Measurements from ENCODE around the gene FABP3. TPM values are rescaled to one million over a fixed set of nuclear protein-coding genes. Genes with fewer than 3 reads are reported as not detected.

Gene FABP3
- total and polyA plus RNA-seq, 2 of the 8 experiments (the other 6 are each of a cell fraction or from before 2014, with no cell fraction given) = 34.8 to 43.9 TPM

DNA sequence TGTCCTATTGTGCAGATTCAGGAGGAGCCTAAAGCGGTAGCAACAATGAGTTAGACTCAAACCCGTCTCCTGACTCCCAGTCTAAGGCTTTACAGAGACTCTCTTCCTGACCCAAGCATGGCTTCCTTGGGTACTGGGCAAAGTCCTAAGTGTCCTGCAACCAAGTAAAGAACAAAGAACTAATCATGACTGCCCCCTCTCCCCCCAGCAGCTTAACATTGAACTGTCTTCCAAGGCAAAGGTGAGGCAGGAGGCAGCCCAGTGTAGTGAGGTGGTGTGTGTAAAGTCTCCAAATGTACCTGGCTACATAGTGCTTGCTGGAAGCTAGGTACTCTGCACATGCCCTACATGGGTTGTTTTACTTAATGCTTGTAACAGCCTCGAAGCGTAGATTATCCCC is 2.3 kb downstream of the FABP3 start:
- DNase-seq (ENCODE audit: low read depth in 1 of 2, low spot score in 2 of 2) (no peak), FAIRE-seq (no peak)
- Histone ChIP-seq H3K79me1 (ENCODE audit: low read depth, low read length) (no peaks in the 10 kb centered on the region), H3K9me3 (ENCODE audit: insufficient read depth in 2 of 2, low read depth in 1 of 2, low read length in 1 of 2) (no peaks in the 10 kb centered on the region), H3K27ac (ENCODE audit: low read depth, low read length) (no peak overlapping the region), H3K4me3 (ENCODE audit: extremely low read depth in 1 of 4, insufficient read depth in 2 of 4, low read depth in 3 of 4, low read length in 4 of 4) (no peak overlapping the region), H3K36me3 (ENCODE audit: control insufficient read depth in 2 of 4, insufficient read depth in 4 of 4, low read length in 3 of 4) (peaks cover 0 to 14% (median 1%) of the 10 kb centered on the region in 4 experiments; a peak in 4 of 8 replicates), H3K4me1 (replicated peaks in 1 of 4; ENCODE audit: control insufficient read depth in 3 of 4, insufficient read depth in 4 of 4, low read length in 3 of 4) (peaks cover 10 to 35% (median 25%) of the 10 kb centered on the region in 4 experiments), H3K79me2 (ENCODE audit: control insufficient read depth in 1 of 2, insufficient read depth in 2 of 2, low read length in 2 of 2) (no peaks in the 10 kb centered on the region), H3K23me2 (ENCODE audit: low read depth, low read length) (peaks cover 11% of the 10 kb centered on the region), H2BK15ac (ENCODE audit: low read length) (no peak overlapping the region), H2BK120ac (replicated peaks; ENCODE audit: low read depth, low read length) (no peak overlapping the region), H3K9ac (replicated peaks in 1 of 4; ENCODE audit: extremely low read depth in 1 of 4, low read depth in 3 of 4, low read length in 3 of 4) (no peak overlapping the region), H2AK5ac (ENCODE audit: low read depth, low read length) (no peak overlapping the region), H2BK20ac (ENCODE audit: low read length) (no peak overlapping the region), H3K56ac (replicated peaks; ENCODE audit: insufficient read length, low read depth, low read length) (no peak overlapping the region), H3K18ac (ENCODE audit: extremely low read depth, low read length) (no peak overlapping the region), H3K4ac (replicated peaks; ENCODE audit: insufficient read length, low read depth, low read length) (no peak overlapping the region), H2BK5ac (ENCODE audit: low read depth, low read length) (no peak overlapping the region), H4K20me1 (replicated peaks in 1 of 2; ENCODE audit: control insufficient read depth in 1 of 2, insufficient read depth in 2 of 2, low read length in 2 of 2) (no peaks in the 10 kb centered on the region), H3K23ac (ENCODE audit: insufficient read length) (no peak overlapping the region), H2BK12ac (ENCODE audit: low read depth, low read length) (no peak overlapping the region), H4K5ac (ENCODE audit: insufficient read length, low read depth, low read length) (no peak overlapping the region), H3K27me3 (replicated peaks in 1 of 4; ENCODE audit: control insufficient read depth in 3 of 4, extremely low read depth in 1 of 4, insufficient read depth in 3 of 4, low read length in 3 of 4) (0 out of 7 replicates have a peak, but pooled peaks cover 0 to 2% (median 0%) of the 10 kb centered on the region in 4 experiments), H4K91ac (replicated peaks; ENCODE audit: insufficient read length, low read length) (no peak overlapping the region), H2AFZ (ENCODE audit: low read length) (no peak overlapping the region), H3K4me2 (ENCODE audit: insufficient read depth in 1 of 2, low read depth in 2 of 2, low read length in 2 of 2) (no peak overlapping the region), H3K14ac (ENCODE audit: insufficient read length) (no peak overlapping the region), H4K8ac (ENCODE audit: extremely low read depth, insufficient read depth, low read length) (no peak overlapping the region)
- TF ChIP-seq YY1 (IDR thresholded peaks at IDR 0.05; ENCODE audit: low read depth, low read length) = no peak
- no peak for TF ChIP-seq TEAD4 (IDR thresholded peaks at IDR 0.05; ENCODE audit: low read depth, low read length)
- TF ChIP-seq, protein P1, sequence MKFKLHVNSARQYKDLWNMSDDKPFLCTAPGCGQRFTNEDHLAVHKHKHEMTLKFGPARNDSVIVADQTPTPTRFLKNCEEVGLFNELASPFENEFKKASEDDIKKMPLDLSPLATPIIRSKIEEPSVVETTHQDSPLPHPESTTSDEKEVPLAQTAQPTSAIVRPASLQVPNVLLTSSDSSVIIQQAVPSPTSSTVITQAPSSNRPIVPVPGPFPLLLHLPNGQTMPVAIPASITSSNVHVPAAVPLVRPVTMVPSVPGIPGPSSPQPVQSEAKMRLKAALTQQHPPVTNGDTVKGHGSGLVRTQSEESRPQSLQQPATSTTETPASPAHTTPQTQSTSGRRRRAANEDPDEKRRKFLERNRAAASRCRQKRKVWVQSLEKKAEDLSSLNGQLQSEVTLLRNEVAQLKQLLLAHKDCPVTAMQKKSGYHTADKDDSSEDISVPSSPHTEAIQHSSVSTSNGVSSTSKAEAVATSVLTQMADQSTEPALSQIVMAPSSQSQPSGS (IDR thresholded peaks at IDR 0.05; ENCODE audit: low read length) = no peak
- no peak for TF ChIP-seq JUN (IDR thresholded peaks at IDR 0.05; ENCODE audit: low read depth, low read length)
- no peak for TF ChIP-seq TAF7 (optimal IDR thresholded peaks at IDR 0.05; ENCODE audit: borderline replicate concordance, low read depth, low read length)
- ChIA-PET POLR2A (ENCODE audit: partially characterized antibody) (interaction anchor here (0.9 to 5.4 kb wide), 5 partner anchors 9 to 44 kb away, joined by 4 to 26 read pairs (median 4); partner anchors contain the start of gene SERINC2), CTCF (ENCODE audit: partially characterized antibody) (interaction anchor here (1.4 to 2.3 kb wide), 4 partner anchors 24 to 187 kb away, joined by 4 to 9 read pairs (median 7); no protein-coding TSS in a partner anchor)
- WGBS, 2 experiments (ENCODE audit: extremely low coverage in 1 of 2, insufficient coverage in 1 of 2, insufficient read length in 1 of 2, insufficient replicate concordance in 2 of 2, low coverage in 1 of 2, low lambda C conversion rate in 2 of 2, missing lambda C conversion rate in 1 of 2) = 92% methylated on average over 4 of the region's 4 CpGs; no CpG with 5 or more reads in 1 of the 2 experiments

Measured in H1 (cell line).